ENCODE measurements around the gene MAPRE3.

The MAPRE3 gene

DNA sequence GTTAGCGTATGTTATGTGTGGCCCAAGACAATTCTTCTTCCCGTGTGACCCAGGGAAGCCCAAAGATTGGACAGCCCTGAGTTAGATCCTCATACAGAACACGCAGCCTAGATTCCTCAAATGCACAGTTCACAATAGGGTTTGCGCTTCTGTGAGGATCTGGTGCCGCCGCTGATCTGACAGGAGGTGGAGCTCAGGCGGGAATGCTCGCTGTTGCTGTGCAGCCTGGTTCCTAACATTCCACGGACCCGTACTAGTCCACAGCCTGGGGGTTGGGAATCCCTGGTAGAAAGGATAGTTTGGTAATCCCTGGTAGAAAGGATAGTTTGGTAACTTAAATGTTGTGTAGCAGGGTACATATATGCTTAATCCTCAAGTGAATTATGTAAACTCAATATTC, 27.0 kb downstream of the MAPRE3 start:
- no peak for TF ChIP-seq CTCF (IDR thresholded peaks at IDR 0.05; ENCODE audit: low read depth, low read length)
- no peaks in the 10 kb centered on the region for H3K27me3 ChIP-seq (ENCODE audit: insufficient read depth, low read depth, severe bottlenecking)
- H3K9me3 ChIP-seq (ENCODE audit: severe bottlenecking): no peaks in the 10 kb centered on the region
- H3K27ac ChIP-seq: no peak overlapping the region
- DNase-seq: no peak
- no peaks in the 10 kb centered on the region for H3K36me3 ChIP-seq
- no peak overlapping the region for H3K4me3 ChIP-seq (ENCODE audit: low read depth, low read length)

- TF ChIP-seq CTCF (IDR thresholded peaks at IDR 0.05; ENCODE audit: low read depth, low read length): no peak
- Histone ChIP-seq H3K9me3 (ENCODE audit: severe bottlenecking) (no peaks in the 10 kb centered on the region), H3K36me3 (no peaks in the 10 kb centered on the region), H3K27me3 (ENCODE audit: insufficient read depth, low read depth, severe bottlenecking) (no peaks in the 10 kb centered on the region), H3K4me3 (ENCODE audit: low read depth, low read length) (no peak overlapping the region), H3K27ac (no peak overlapping the region)
- no peak for DNase-seq
Observed at GRCh38 chr2:26998323-26998722, 27.9 kb downstream of the MAPRE3 start.

DNA sequence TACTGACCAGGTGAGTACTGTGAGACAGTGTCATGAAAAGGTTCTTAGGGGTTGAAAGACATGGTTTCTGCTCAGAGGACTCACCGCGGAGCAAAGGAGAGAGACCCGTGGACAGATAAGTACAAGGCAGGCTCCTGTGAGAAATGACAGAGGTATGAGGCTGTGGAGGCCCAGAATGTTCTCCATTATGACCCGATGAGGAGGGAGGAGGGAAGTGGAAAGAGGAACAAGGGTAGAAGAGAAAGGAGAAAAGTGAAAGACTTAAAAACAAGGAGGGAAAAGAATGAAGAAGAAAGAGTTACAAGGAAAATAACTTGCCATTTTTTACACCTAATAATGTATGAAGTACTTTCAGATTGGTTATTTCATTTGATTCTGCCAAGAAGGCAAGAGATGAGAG, 29.8 kb downstream of the MAPRE3 start:
- no peak overlapping the region for H3K27ac ChIP-seq
- no peak overlapping the region for H3K4me3 ChIP-seq (ENCODE audit: low read depth, low read length)
- H3K36me3 ChIP-seq: no peaks in the 10 kb centered on the region
- H3K9me3 ChIP-seq (ENCODE audit: severe bottlenecking): no peaks in the 10 kb centered on the region
- TF ChIP-seq CTCF (IDR thresholded peaks at IDR 0.05; ENCODE audit: low read depth, low read length): no peak
- no peak for DNase-seq
- no peaks in the 10 kb centered on the region for H3K27me3 ChIP-seq (ENCODE audit: insufficient read depth, low read depth, severe bottlenecking)

- TF ChIP-seq CTCF (IDR thresholded peaks at IDR 0.05; ENCODE audit: low read depth, low read length): no peak
- no peaks in the 10 kb centered on the region for H3K27me3 ChIP-seq (ENCODE audit: insufficient read depth, low read depth, severe bottlenecking)
- no peak overlapping the region for H3K4me3 ChIP-seq (ENCODE audit: low read depth, low read length)
- no peaks in the 10 kb centered on the region for H3K9me3 ChIP-seq (ENCODE audit: severe bottlenecking)
- no peak overlapping the region for H3K27ac ChIP-seq
- no peak for DNase-seq
- H3K36me3 ChIP-seq: no peaks in the 10 kb centered on the region
Observed at GRCh38 chr2:27000995-27001394, 30.6 kb downstream of the MAPRE3 start.

DNA sequence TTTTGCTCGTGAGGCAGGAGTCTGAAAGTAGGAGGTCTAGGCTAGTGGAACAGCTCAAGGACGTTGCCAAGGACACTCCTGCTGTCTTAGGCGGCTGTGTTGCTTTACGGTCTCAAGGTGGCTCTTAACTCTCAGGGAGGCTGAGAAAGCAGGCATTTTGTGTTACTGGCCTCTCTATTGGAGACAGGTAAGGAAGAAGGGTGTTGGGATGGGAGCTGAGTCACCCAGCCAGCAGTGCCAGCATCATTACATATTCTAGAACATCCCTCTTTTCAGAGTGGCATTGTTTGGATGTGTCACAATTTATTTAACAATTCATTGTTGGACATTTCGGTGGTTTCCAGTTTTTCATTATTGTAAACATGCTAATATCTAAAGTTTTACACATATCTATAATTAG, 31.5 kb downstream of the MAPRE3 start:
- no peaks in the 10 kb centered on the region for H3K36me3 ChIP-seq
- no peaks in the 10 kb centered on the region for H3K27me3 ChIP-seq (ENCODE audit: insufficient read depth, low read depth, severe bottlenecking)
- no peak overlapping the region for H3K27ac ChIP-seq
- TF ChIP-seq CTCF (IDR thresholded peaks at IDR 0.05; ENCODE audit: low read depth, low read length): no peak
- no peaks in the 10 kb centered on the region for H3K9me3 ChIP-seq (ENCODE audit: severe bottlenecking)
- DNase-seq: no peak
- no peak overlapping the region for H3K4me3 ChIP-seq (ENCODE audit: low read depth, low read length)

DNA sequence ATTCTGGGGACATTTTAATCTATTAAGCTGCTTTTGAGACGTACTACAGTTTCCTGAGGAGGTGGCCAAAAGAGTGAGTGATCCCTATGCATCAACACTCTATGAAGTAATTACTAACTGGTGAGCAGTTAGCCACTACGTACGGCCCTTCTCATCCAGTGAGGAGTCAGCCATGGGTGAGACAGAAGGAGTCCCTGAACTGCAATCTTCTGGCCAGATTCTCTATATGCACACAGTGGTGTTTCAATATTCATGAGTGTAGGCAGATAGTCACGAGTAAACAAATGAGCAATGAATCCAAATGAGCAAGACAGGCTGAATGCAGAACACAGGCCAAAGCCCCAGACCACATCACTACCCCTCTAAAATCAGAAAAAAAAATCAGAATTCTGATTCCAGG, 32.6 kb downstream of the MAPRE3 start:
- Histone ChIP-seq H3K9me3 (ENCODE audit: severe bottlenecking) (no peaks in the 10 kb centered on the region), H3K4me3 (ENCODE audit: low read depth, low read length) (no peak overlapping the region), H3K27ac (no peak overlapping the region), H3K27me3 (ENCODE audit: insufficient read depth, low read depth, severe bottlenecking) (no peaks in the 10 kb centered on the region), H3K36me3 (no peaks in the 10 kb centered on the region)
- TF ChIP-seq CTCF (IDR thresholded peaks at IDR 0.05; ENCODE audit: low read depth, low read length): no peak
- DNase-seq: no peak
